ENCODE data around the gene YTHDC1.
"Not testable (repeated sequence)": the region's sequence is repeated elsewhere in the genome, so short reads cannot be mapped to it uniquely, and the experiment has no call there.

Gene YTHDC1

DNA sequence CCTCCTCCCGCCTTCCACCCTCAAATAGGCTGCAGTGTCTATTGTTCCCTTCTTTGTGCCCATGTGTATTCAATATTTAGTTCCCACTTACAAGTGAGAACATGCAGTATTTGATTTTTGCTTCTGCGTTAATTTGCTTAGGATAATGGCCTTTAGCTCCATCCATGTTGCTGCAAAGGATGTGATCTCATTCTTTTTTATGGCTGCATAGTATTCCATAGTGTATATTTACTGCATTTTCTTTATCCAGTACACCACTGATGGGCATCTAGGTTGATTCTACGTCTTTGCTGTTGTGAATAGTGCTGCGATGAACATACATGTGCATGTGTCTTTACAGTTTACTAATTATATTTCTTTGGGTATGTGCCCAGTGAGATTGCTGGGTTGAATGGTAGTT, 52.8 kb downstream of the YTHDC1 start:
- DNase-seq (ENCODE audit: low spot score) = no peak
- TF ChIP-seq, protein P1, sequence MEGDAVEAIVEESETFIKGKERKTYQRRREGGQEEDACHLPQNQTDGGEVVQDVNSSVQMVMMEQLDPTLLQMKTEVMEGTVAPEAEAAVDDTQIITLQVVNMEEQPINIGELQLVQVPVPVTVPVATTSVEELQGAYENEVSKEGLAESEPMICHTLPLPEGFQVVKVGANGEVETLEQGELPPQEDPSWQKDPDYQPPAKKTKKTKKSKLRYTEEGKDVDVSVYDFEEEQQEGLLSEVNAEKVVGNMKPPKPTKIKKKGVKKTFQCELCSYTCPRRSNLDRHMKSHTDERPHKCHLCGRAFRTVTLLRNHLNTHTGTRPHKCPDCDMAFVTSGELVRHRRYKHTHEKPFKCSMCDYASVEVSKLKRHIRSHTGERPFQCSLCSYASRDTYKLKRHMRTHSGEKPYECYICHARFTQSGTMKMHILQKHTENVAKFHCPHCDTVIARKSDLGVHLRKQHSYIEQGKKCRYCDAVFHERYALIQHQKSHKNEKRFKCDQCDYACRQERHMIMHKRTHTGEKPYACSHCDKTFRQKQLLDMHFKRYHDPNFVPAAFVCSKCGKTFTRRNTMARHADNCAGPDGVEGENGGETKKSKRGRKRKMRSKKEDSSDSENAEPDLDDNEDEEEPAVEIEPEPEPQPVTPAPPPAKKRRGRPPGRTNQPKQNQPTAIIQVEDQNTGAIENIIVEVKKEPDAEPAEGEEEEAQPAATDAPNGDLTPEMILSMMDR (IDR thresholded peaks at IDR 0.05; ENCODE audit: extremely low read depth, missing control alignments) = no peak

DNA sequence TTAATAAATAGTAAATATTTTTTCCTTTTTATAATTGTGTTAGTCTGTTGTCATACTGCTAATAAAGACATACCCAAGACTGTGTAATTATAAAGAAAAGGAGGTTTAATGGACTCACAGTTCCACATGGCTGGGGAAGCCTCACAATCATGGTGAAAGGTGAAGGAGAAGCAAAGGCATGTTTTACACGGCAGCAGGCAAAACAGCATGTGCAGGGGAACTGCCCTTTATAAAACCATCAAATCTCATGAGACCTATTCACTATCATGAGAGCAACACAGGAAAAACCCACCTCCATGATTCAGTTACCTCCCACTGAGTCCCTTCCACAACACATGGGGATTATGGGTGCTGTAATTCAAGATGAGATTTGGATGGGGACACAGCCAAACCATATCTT, 58.6 kb downstream of the YTHDC1 start:
- TF ChIP-seq, protein P1 (IDR thresholded peaks at IDR 0.05; ENCODE audit: extremely low read depth, missing control alignments) = no peak
- no peak for DNase-seq (ENCODE audit: low spot score)

DNA sequence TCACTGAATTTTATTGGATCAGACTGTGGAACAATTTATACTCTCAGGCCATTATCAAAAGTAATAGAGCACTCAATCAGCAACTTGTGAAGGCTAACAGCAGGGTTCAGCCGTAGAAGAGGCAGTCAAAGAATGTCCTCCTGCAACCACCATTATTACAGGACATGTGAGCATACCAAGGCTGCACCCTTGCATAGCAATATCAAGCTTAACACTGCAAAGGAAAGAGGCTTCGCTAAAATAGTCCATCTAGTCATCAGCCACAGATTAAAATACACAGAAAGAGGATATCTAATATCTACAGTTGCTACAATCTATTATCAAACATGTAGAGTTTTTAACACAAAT, 61.5 kb downstream of the YTHDC1 start:
- TF ChIP-seq, protein P1 (IDR thresholded peaks at IDR 0.05; ENCODE audit: extremely low read depth, missing control alignments) = no peak
- DNase-seq (ENCODE audit: low spot score) = no peak

DNA sequence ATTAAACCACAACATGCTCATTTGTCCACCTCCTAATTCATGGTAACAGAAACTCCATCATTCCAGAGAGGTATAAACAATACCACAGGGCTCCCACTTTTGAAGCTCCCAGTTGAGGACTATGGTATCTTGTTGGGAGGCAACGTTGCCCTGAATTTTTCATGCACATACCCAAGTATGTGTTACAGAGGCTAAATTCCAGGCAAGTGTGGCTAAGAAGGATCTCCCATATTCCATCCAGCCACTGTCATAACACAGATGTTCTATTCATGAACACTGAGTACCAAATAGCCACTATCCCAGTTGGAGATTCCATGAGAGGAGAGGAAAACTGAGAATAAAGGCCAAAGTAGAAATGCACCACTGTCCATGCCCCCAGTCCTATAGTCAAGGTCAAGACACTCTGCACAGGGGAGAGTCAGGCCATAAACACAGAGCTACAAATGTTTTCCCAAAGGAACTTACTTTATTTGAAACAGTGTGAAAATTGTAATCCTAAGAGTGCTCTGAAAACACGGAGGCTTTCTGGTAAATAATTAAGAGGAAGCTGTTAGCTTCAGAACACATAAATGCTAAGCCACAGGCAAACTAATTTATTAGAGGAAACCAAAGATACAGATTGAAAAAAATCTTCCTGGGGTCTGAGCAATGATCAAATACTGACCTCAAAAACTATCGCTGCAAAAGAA, 62.0 kb downstream of the YTHDC1 start:
- DNase-seq (ENCODE audit: low spot score) = no peak
- TF ChIP-seq, protein P1 (IDR thresholded peaks at IDR 0.05; ENCODE audit: extremely low read depth, missing control alignments) = no peak

DNA sequence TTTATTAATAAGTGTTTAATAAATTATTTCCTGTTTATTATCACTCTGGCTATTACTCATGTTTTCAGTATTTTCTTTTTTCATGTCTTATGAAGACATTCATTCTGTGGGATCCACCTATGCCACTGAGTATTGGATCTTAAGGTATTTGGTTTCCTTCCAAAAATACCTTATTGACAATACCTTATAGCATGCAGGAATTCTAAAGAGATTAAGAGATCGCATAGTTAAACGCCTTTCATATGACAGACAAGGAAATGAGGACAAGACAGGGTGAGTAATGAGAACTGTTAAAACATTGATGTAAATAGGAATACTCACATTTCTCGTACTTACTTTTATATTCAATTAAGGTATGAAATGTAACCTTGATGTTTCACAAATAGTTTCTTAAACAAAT, 66.2 kb downstream of the YTHDC1 start:
- TF ChIP-seq, protein P1 (IDR thresholded peaks at IDR 0.05; ENCODE audit: extremely low read depth, missing control alignments) = no peak
- DNase-seq (ENCODE audit: low spot score) = no peak

DNA sequence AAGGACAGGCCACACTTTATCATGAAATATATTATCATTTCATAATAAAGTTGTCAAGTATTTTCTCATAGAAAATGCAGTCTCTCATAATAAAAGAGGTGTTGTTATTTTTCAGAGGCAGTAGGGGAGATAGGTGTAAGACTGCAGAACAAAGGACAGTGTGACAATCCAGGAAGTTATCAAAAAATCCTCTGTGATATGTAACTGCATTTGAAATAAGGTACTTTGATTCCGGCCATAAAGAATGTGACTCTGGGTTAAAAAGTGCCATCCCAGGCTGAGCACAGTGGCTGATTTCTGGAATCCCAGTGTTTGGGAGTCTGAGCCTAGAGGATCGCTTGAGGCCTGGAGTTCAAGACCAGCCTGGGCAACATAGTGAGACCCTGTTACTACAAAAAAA, 66.8 kb downstream of the YTHDC1 start:
- no peak for DNase-seq (ENCODE audit: low spot score)
- TF ChIP-seq, protein P1 (IDR thresholded peaks at IDR 0.05; ENCODE audit: extremely low read depth, missing control alignments) = no peak

DNA sequence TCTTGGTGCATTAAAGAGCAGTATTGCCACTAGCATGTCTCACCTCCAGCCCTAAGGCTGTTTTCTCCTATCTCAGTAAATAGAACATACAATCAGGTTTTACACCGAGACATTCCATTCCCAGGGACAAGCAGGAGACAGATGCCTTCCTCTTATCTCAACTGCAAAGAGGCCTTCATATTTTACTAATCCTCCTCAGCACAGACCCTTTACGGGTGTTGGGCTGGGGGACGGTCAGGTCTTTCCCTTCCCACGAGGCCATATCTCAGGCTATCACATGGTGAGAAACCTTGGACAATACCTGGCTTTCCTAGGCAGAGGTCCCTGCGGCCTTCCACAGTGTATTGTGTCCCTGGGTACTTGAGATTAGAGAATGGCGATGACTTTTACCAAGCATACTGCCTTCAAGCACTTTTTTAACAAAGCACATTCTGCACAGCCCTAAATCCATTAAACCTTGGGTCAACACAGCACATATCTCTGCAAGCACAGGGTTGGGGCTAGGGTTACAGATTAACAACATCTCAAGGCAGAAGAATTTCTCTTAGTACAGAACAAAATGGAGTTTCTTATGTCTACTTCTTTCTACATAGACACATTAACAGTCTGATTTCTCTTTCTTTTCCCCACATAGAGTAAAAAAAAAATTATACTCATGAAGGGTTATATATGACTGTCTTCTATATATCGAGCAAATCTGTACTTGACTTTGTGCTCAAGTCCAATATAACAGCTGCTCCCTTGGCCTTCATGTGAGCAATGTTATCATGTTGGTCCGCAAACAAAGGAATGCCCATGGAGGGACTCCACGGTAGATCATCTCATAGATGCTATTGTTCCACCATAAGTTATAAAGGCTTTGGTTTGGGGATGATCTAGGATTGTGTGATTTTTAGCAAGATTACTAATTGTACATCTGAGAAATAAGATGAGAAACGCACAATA, 67.8 kb downstream of the YTHDC1 start:
- not testable (repeated sequence) for DNase-seq (ENCODE audit: low spot score)

Data from GM20000 (cell line).